NOMO-1 treated with DMSO at 0.1 percent for 48 hours (cell line): Measurements from ENCODE around the gene NOTUM.
"Not testable (repeated sequence)": the region's sequence is repeated elsewhere in the genome, so short reads cannot be mapped to it uniquely, and the experiment has no call there.

Source experiments
- DNase-seq: peaks from one replicate; lab custom pipeline; 2025; ENCODE audit not compliant: unreplicated experiment; lab: John Stamatoyannopoulos, UW

Gene NOTUM

DNA sequence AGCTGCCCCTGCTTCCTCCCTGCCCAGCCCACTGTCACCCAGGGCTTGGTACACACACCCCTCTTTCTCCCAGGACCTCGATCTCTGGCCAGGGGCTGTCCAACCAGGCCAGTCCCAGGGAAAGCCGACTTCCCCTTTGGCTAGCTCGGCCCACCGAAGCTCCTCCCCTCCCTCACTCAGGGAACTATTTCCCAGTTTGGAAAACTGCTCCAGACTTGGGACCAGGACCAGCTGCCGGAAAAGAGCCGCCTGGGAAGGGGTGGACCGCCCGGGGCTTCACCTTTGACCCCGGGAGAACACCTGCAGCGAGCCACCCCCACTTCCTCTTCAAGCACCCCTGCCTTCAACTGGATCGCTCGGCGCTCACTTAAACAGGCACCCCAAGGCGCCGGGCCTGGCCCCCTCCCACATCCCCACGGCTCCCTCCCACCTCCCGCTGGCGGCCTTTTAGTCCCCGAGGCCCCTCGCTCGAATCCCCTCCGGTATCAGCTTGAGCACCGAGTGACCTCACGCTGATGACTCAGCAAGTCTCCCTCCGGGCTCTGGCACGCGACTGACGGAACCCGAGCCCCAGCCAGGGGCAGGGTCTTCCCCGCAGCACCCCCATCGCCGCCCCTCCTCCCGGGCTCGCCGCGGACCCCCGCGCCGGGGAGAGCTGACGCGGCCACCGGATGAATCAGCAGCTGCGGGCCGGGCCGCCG, 34.4 kb downstream of the NOTUM start:
- DNase-seq: peak; percentile 51

GRCh38 chr17:81925860-81926450, 35.0 kb downstream of the NOTUM start:
- DNase-seq: no peak

DNA sequence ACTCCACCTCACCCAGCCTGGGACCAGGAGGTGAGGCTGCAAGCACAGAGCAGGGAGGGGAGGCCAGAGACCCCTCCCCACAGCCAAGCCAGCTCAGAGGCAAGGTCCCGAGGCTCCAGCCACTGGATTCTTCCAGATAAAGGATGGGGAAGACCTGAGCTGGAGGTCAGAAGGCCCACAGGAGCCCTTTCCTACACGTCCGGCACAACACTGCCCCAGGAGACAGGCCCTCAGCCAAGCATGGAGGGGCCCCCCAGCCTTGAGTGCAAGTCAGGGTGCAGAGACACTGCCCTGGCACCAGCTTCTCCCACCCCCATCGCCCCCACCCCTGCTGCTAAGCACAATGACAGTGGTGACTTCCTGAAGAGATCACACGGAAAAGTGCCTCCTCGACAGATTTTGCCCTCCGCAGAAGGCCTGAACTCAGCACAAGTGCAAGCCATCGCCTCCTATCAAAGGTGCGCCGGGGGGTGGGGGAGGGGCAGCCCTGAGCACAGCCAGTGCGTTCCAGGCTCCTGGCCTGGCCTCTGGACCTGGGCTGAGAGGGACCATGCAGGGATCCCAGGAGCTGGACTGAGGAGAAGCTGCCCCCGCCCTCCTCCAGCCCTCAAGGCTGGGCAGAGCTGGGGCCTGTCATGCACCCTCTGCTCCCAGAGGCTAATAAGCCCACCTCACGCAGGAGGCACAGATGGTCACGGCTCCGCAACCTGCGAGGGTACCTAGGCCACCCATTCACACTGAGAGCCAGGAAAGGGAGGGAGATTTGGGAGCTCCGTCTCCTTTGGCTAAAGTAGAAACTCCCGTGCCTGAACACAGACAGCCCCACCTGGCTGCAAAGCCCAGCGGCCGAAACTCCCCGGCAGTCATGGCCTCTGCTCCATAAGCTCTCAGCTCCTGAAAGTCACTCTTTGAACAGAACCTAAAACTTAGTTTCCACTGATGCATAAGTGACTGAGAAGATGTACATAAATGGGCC, 36.1 kb downstream of the NOTUM start:
- no peak for DNase-seq

GRCh38 chr17:81923302-81924260, 37.4 kb downstream of the NOTUM start:
- peak; percentile 91 for DNase-seq

GRCh38 chr17:81922566-81923301, 38.3 kb downstream of the NOTUM start:
- DNase-seq: peak; percentile 84

GRCh38 chr17:81921996-81922565, 38.9 kb downstream of the NOTUM start:
- no peak for DNase-seq

DNA sequence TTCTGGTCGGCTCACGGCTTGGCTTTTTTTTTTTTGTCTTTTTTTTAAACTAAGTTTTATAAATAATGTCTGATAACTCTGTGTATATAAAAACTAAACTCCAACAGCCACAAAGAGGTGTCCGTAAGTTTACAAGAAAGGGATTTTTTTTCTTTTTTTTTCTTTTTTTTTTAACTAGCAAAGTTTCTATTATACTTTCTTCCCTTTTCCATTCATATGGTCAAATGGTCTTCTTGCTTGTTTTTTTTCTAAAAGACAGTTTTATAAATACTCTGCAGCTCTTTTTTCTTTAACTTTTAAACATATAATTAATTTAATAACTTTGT, 39.5 kb downstream of the NOTUM start:
- no peak for DNase-seq

- peak; percentile 80 for DNase-seq
Measured at GRCh38 chr17:81920612-81921536, 40.1 kb downstream of the NOTUM start.

DNA sequence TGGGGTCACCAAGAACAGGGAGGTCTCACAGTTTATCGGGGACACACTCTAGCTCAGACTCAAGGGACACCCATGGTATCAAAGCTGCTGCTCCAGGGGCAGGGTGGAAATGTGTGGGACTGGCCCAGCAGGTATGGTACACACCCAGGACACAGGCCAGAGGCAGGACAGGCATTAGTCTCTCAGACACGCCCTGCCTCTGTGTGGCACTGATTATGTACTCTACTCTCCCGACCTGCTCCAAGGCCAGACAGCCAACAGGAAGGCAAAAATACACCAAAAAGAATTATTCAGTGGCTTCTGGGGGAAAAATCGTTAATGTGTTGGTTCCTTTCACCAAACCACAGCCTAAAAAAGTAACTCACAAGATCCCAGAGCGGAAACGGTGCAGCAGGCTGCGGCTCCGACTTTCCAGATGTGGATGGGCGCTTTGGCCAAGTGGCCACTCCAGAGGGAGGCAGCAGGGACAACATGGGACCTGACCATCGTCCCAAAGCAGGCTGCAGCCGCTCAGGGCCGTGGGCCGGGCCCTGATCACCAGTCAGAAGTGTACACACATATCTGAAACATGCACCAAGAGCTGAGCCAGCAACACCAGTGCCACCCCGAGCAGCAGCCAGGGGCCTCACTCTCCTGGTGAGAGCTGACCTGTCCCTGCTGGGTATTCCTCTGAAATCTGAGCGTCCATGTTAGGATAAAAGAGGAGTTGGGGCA, 42.0 kb downstream of the NOTUM start:
- DNase-seq: peak; percentile 29

DNA sequence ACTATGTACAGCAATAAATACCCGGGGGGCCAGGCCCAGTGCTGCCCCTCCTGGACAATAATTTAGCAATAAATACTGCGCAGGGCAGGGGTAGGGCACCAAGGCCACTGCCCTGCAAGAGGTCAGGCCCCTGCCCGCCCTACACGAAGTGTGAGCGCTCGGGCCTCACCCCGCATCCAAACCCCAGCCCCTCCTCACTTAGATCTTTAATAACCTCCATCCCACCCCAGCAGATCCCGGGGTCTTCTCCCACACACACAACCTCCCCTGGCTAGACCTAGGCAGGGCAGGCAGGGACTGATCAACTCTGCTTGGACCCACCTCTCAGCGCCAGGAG, 42.7 kb downstream of the NOTUM start:
- DNase-seq: not testable (repeated sequence)

DNA sequence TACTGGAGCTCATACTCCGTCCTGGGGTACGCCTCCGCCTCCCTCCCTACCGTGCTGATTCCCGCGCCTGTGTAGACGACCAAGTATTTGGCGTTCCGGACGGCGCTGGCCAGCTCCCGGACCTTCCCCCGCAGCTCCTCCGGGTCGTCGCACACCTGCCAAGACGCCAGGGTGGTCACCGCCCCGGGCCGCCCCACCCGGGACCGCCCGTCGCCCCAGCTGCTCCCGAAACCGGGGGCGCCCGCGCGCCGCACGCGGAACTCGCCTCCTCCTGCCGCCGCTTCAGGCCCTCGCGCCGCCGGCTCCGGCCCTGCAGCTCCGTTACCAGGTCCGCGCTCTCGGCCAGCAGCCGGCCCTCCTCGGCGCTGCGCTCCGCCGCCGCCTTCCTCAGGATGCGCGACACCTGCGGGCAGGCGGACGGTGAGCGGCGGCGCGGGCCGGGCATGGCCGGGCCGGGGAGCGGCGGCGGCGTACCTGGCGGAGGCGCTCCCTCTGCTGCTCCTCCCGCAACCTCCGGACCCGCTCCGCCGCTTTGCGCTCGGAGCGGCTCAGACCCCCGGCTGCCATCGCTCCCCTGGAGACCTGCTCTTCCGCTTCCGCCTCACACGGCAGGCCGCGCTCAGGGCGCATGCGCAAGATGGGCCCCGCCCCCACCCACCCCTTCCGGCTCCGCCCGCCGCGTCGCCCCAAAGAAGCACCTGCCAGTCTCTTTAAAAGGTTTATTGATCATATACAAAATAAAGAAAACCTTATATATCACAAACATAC, 43.2 kb downstream of the NOTUM start, which contains the start of gene SIRT7:
Gene SIRT7 (minus strand): TSS at position 612 of the 768 bp plus-strand sequence. CDS start 45 bp downstream, at position 567.
- peak; percentile 76 for DNase-seq

DNA sequence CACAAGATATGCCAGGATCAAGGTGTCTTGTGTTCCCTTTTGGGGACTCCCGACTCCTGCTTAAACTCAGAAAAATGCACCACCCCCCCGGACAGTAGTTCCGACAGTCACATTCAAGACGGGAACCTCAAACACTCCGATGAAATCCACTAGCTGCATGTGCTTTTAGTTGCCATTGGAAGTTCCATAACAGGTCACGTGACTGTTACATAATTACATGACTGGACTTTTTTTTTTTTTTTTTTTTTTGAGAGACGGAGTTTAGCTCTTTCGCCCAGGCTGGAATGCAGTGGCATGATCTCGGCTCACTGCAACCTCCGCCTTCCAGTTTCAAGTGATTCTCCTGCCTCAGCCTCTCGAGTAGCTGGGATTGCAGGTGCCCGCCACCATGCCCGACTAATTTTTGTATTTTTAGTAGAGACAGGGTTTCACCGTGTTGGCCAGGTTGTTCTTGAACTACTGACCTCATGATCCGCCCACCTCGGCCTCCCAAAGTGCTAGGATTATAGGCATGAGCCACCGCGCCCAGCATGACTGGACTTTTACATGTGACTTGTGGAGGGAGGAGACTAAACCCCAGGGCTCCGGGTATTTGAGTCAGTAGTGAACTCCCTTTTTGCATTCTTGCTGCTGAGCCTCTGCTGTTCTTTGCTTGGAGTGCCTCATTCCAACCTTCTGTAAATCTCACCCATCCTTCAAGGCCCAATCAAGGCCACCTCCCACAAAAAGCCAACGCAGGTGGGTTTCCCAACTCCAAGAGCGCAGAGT, 44.6 kb downstream of the NOTUM start:
- no peak for DNase-seq

- DNase-seq: no peak
Measured at GRCh38 chr17:81915331-81915730, 45.7 kb downstream of the NOTUM start.

DNA sequence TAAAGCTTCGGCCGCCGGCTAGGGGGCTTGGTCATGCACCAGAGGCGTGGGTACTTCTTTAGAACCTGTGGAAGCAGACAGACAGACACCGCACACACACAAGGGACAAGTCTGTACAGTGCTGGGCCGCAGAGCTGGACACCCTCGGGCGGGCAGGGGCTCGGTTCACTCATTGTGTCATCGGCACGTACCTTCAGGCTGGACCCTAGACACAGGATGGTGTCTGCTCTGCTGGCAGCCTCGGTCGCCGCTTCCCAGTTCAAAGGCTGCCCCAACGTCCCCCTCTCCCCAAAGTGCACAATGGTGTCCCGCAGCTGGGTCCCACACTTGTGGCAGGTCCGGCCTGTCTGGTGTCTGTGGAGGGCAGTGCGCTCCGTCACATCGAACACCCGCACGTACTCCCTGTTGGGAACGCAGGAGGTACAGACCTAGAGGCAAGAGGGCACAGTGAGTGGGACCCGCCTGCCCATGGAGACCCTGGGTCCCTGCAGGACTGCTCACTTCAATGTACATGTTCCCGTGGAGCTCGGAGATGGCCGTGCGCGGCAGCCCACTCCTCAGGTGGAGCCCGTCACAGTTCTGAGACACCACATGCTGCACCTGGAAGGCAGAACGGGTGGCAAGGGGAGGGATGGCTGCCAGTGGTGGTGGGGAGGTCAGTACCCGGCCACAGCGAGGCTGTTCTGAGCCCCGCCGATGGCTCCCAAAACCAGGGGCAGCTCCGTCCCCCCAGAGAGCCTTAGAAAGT, 46.7 kb downstream of the NOTUM start:
- DNase-seq: no peak

DNA sequence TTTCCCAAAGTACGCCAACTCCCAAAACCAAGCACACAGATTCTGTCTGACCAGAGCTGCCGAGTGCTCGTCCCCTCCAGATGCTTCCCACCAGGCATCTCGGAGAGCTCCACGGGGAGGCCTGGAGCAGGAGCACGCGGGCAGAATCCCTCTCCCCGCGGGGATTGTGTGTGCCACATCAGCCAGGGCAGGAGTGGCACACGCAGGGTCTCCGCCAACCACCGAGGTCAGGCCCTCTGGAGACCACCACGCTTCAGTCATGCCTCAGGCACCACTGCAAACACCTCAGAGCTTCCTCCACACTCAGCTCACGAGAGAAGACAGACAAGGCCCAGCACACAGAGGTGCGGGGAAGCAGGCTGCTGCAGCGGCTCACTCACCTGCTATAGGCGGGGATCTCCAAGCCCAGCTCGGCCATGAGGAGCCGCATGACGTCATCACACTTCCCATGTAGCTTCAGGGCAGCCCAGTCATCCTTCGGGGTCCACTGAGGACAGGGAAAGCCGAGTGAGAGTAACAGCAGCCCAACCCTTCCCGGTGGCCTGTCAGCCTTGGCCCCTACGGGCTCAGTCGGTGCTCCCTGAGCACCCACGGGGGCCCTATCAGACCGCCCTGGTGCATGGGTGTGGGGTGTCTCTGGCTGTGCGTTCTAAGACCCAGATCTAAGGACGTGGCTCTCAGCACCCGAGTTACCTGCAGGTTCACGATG, 47.4 kb downstream of the NOTUM start:
- no peak for DNase-seq
